ENCODE data around the gene TNIK. TPM values are rescaled to one million over a fixed set of nuclear protein-coding genes. Genes with fewer than 3 reads are reported as not detected.

TNIK gene
- total RNA-seq, 3 donors from 2014 or later: 7.4 to 17.6 (median 10.2) TPM

DNA sequence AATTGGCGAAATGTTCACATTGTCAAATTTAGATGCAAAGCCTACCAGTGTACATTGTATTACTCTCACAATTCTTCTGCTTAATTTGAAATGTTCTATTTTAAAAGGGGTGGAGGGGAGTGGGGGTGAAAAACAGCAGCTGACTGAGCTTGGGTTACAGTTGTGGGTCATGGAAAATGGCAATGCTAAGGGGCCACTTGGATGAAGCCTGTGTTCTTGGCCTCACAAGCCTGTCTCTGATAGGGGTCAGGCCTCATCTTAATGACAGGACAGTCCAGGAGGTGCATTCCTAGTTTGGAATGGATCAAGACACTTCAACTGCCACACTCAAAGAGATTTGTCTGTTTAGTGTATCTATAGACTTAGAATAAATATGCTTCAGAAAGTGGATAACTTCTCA, 158.2 kb downstream of the TNIK start:
- no peaks in the 10 kb centered on the region for H3K36me3 ChIP-seq
- H3K9me3 ChIP-seq: no peaks in the 10 kb centered on the region
- no peaks in the 10 kb centered on the region for H3K27me3 ChIP-seq
- no peak for DNase-seq (ENCODE audit: low spot score in 2 of 2)
- H3K27ac ChIP-seq: no peak overlapping the region
- TF ChIP-seq, protein P1, sequence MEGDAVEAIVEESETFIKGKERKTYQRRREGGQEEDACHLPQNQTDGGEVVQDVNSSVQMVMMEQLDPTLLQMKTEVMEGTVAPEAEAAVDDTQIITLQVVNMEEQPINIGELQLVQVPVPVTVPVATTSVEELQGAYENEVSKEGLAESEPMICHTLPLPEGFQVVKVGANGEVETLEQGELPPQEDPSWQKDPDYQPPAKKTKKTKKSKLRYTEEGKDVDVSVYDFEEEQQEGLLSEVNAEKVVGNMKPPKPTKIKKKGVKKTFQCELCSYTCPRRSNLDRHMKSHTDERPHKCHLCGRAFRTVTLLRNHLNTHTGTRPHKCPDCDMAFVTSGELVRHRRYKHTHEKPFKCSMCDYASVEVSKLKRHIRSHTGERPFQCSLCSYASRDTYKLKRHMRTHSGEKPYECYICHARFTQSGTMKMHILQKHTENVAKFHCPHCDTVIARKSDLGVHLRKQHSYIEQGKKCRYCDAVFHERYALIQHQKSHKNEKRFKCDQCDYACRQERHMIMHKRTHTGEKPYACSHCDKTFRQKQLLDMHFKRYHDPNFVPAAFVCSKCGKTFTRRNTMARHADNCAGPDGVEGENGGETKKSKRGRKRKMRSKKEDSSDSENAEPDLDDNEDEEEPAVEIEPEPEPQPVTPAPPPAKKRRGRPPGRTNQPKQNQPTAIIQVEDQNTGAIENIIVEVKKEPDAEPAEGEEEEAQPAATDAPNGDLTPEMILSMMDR (IDR thresholded peaks at IDR 0.05): no peak
- TF ChIP-seq POLR2AphosphoS5 (IDR thresholded peaks at IDR 0.05): no peak
- TF ChIP-seq POLR2A (IDR thresholded peaks at IDR 0.05): no peak
- intact Hi-C loops (cut with DNase I; ENCODE audit: low total_unique reads): no loop called here
- H3K4me3 ChIP-seq: no peak overlapping the region
- H3K4me1 ChIP-seq: no peaks in the 10 kb centered on the region

GRCh38 chr3:171301002-171301401, 159.2 kb downstream of the TNIK start:
- intact Hi-C loops (cut with DNase I; ENCODE audit: low total_unique reads): no loop called here
- no peak for DNase-seq (ENCODE audit: low spot score in 2 of 2)
- H3K4me1 ChIP-seq: no peaks in the 10 kb centered on the region

DNA sequence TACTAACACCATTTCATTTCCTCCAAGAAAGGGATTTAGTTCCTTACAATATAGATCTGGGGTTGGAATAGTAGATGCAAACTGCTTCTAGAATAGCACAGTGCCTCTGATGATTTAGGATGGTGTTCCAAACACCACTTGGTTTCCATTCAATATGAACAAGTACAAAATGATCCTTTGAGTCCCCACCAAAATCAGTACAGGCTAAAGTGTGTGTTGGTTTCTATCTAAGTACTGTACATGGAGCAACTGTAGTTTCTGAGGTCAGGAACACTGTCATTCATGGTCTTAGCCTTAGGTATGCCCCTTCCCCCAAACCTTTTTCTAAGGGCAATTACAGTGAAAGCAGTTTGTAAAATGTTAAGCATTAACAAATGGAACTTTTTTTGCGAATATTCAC, 162.3 kb downstream of the TNIK start:
- TF ChIP-seq, protein P1 (IDR thresholded peaks at IDR 0.05): no peak
- TF ChIP-seq POLR2AphosphoS5 (IDR thresholded peaks at IDR 0.05) (no peak), POLR2A (IDR thresholded peaks at IDR 0.05) (no peak)
- intact Hi-C loops (cut with DNase I; ENCODE audit: low total_unique reads): no loop called here
- DNase-seq (ENCODE audit: low spot score in 2 of 2): no peak
- Histone ChIP-seq H3K27me3 (no peaks in the 10 kb centered on the region), H3K27ac (no peak overlapping the region), H3K4me1 (no peaks in the 10 kb centered on the region), H3K4me3 (no peak overlapping the region), H3K9me3 (no peaks in the 10 kb centered on the region), H3K36me3 (no peaks in the 10 kb centered on the region)

More at GRCh38 chr3:171301002-171301401, 159.2 kb downstream of the TNIK start:
- Histone ChIP-seq H3K9me3 (no peaks in the 10 kb centered on the region), H3K27ac (no peak overlapping the region), H3K27me3 (no peaks in the 10 kb centered on the region), H3K4me3 (no peak overlapping the region), H3K36me3 (no peaks in the 10 kb centered on the region)
- TF ChIP-seq POLR2A (IDR thresholded peaks at IDR 0.05) (no peak), POLR2AphosphoS5 (IDR thresholded peaks at IDR 0.05) (no peak)
- TF ChIP-seq, protein P1 (IDR thresholded peaks at IDR 0.05): no peak

DNA sequence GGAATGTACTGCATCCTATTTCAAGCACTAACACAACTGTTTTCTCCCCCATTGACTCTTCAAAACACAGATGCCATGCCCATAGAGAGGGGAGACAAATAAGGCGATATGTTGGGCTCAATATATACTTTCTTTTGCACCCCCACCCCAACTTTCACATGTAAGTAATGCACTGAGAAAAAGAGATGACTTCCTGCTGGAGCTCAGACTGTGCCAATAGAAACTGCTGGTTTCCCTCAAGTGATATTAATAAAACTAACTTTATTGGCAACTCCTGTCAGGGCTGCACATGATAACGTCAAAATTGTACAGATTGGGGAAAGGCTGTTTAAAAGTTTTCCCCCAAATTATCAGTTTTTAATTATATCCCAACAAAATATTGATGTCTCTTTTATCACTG, 163.0 kb downstream of the TNIK start:
- Histone ChIP-seq H3K27me3 (no peaks in the 10 kb centered on the region), H3K27ac (no peak overlapping the region), H3K9me3 (no peaks in the 10 kb centered on the region), H3K4me1 (no peaks in the 10 kb centered on the region), H3K36me3 (no peaks in the 10 kb centered on the region), H3K4me3 (no peak overlapping the region)
- DNase-seq (ENCODE audit: low spot score in 2 of 2): no peak
- TF ChIP-seq, protein P1 (IDR thresholded peaks at IDR 0.05): no peak
- TF ChIP-seq POLR2A (IDR thresholded peaks at IDR 0.05): no peak
- no peak for TF ChIP-seq POLR2AphosphoS5 (IDR thresholded peaks at IDR 0.05)
- intact Hi-C loops (cut with DNase I; ENCODE audit: low total_unique reads): no loop called here

GRCh38 chr3:171295484-171296373, 164.5 kb downstream of the TNIK start:
- H3K36me3 ChIP-seq: no peaks in the 10 kb centered on the region
- no peak for DNase-seq (ENCODE audit: low spot score in 2 of 2)
- TF ChIP-seq POLR2AphosphoS5 (IDR thresholded peaks at IDR 0.05): no peak
- no peak for TF ChIP-seq POLR2A (IDR thresholded peaks at IDR 0.05)
- TF ChIP-seq, protein P1 (IDR thresholded peaks at IDR 0.05): no peak
- H3K27me3 ChIP-seq: no peaks in the 10 kb centered on the region
- H3K27ac ChIP-seq: peak overlapping the region in 1 of 2 donors; percentile 32
- intact Hi-C loops (cut with DNase I; ENCODE audit: low total_unique reads): no loop called here
- H3K4me3 ChIP-seq: no peak overlapping the region
- H3K4me1 ChIP-seq: no peaks in the 10 kb centered on the region
- H3K9me3 ChIP-seq: no peaks in the 10 kb centered on the region

All from breast epithelium (tissue), 4 donors.